ENCODE results near the gene RAB11FIP4.

- no peak for TF ChIP-seq CTCF (IDR thresholded peaks at IDR 0.05)
- no peak for TF ChIP-seq POLR2A (IDR thresholded peaks at IDR 0.05)
Observed at GRCh38 chr17:31374503-31374902, 17.0 kb upstream of the RAB11FIP4 start.
